IPS-18c (cell line): ENCODE measurements around the gene SRGAP3.

Experiments
- H3K4me3 ChIP-seq: 2 replicates; pipeline ENCODE4 v1.7.0; 2013; ENCODE audit warnings: low read depth, mild to moderate bottlenecking, low read length, moderate library complexity; ENCODE audit not compliant: insufficient read depth
- H3K9me3 ChIP-seq: one replicate; pipeline ENCODE4 v1.6.1; 2013; ENCODE audit warnings: mild to moderate bottlenecking, low read length, moderate library complexity; ENCODE audit not compliant: control insufficient read depth, insufficient read depth

SRGAP3 gene

DNA sequence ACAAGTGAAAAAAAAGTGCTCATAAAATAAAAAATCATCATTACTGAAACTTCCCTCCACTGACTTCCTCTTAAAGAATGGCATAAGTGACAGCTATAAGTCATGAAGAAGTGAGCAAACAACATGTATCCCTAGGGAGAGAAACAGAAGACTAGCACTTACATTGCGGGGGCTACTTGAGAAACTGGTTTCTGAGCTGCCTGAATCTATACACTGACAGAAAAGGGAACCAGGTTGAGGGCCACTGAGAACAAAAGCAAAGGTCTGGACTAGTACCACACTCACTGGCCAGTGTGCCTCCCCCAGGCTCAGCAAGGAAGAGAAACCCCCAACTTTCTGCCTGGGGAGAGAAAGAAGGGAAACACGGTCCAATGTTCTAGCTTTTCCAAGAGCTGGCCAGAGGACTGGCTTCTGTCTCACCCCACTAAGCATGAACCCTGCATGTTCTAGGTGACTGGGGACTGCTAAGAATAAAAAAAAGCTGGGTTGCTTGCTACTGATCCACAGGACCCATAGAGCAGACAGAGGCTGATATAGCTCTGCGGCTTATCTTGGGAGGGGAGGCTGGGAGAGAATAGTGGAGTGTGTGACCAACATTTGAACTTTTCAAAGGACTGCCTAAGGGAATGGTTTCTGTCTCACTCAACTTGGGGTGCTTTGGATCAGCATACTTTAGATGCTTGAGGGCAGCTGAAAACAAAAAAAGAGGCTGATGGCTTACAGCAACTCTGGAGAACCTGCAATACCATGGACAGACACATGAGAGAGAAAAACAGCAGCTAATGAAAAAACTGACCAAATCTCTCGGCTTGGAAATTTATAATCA lies 294.3 kb downstream of the SRGAP3 start:
- no peaks in the 10 kb centered on the region for H3K9me3 ChIP-seq
- H3K4me3 ChIP-seq: no peak overlapping the region

GRCh38 chr3:8953313-8953712 lies 296.1 kb downstream of the SRGAP3 start:
- Histone ChIP-seq H3K4me3 (no peak overlapping the region), H3K9me3 (no peaks in the 10 kb centered on the region)

DNA sequence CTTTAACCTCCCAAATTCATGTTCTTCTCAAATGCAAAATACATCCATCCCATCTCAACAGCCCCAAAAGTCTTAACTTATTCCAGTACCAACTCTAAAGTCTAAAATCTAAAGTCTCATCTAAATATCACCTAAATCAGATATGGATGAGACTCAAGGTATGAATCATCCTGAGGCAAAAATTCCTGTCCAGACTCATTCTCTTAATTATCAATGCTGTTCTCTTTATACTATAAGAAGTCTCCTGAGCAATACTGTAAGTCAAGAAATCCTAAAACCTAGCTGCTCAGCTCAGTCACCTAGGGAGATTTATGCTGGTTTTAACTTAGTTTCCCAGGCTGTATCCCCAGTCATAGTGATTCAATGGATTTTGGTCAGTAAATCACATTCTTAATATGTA lies 297.3 kb downstream of the SRGAP3 start:
- no peaks in the 10 kb centered on the region for H3K9me3 ChIP-seq
- no peak overlapping the region for H3K4me3 ChIP-seq

DNA sequence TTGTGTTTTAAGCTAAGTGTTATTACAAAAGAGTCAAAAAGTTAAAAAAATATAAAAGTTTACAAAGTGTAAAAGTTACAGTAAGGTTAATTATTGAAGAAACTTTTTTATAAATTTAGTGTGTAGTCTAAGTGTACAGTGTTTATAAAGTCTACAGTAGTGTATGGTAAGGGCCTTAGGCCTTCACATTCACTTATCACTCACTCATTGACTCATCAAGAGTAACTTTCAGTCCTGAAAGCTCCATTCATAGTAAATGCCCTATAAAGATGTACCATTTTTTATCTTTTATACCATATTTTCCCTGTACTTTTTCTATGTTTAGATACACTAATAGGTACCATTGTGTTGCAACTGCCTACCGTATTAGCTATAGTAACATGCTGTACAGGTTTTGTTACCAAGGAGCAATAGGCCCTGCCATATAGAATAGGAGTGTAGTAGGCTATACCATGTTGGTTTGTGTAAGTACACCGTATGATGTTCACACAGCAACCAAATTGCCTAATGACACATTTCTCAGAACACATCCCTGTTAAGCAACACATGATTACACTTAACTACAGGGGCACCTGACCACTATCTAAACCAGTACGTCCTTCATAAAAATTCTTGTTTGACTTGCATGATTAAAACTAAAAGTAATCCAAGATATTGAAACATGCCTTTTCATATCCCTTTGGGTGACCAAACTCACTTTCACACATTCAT lies 303.4 kb downstream of the SRGAP3 start:
- H3K4me3 ChIP-seq: no peak overlapping the region
- no peaks in the 10 kb centered on the region for H3K9me3 ChIP-seq

DNA sequence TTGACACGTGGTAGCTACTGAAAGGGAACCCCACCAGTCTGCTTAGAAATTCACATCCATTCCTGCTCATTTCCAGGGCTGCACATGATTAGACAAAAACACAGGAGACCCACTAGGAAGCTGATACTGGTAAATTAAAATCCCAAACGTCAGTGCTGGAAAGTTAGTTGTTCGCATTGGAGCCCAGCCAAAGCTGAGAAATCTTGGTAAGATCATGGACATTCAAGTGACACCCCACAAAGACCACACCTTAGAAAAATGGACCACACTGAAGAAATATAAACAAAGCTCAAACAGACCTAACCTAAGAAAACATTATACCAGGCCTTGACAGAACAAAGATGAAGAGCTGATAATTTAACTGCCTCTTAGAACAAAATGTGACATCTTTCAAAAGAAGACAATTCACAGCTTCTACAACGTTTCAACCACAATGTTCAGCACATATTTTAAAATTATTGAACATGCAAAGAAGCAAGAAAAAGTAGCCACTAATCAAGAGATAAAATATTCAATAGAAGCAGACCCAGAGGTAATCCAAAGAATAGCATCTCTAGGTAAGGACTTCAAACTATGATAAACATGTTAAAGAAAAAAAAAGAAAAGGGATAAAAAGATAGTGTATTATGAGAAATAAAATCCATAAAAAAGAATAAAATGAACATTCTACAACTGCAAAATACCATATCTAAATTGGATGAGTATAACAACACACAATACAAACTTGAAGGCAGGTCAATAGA lies 306.5 kb downstream of the SRGAP3 start:
- Histone ChIP-seq H3K4me3 (no peak overlapping the region), H3K9me3 (no peaks in the 10 kb centered on the region)

DNA sequence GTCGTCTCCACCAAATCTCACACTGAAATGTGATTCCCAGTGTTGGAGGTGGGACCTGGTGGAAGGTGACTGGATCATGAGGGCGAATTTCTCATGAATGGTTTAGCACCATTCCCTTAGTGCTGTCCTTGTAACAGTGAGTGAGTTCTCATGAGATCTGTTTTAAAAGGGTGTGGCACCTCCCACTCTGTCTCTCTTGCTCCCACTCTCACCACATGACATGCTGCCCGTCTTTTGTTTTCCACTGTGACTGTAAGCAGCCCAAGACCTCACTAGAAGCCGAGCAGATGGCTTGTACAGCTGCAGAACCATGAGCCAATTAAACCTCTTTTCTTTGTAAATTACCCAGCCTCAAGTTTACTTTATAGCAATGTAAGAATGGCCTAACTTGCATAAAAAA lies 307.3 kb downstream of the SRGAP3 start:
- Histone ChIP-seq H3K9me3 (no peaks in the 10 kb centered on the region), H3K4me3 (no peak overlapping the region)

DNA sequence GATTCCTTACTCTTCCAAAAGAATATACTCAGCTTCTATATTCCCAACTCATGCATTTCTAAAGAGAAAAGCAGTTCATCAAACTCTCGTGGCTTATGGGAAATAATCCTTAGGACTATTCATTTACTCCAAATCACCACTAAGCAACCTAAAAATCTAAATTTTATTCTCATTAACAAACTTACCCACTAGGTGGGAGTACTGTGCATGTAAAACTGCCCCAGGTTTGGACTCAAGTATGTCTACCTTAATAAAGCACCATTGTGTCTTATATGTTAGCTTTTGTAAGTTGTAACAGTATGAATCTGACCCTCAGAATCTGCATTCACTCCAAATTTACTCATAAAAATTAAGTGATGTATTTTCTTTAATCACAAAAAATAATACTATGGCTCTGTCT lies 311.4 kb downstream of the SRGAP3 start:
- Histone ChIP-seq H3K9me3 (no peaks in the 10 kb centered on the region), H3K4me3 (no peak overlapping the region)

DNA sequence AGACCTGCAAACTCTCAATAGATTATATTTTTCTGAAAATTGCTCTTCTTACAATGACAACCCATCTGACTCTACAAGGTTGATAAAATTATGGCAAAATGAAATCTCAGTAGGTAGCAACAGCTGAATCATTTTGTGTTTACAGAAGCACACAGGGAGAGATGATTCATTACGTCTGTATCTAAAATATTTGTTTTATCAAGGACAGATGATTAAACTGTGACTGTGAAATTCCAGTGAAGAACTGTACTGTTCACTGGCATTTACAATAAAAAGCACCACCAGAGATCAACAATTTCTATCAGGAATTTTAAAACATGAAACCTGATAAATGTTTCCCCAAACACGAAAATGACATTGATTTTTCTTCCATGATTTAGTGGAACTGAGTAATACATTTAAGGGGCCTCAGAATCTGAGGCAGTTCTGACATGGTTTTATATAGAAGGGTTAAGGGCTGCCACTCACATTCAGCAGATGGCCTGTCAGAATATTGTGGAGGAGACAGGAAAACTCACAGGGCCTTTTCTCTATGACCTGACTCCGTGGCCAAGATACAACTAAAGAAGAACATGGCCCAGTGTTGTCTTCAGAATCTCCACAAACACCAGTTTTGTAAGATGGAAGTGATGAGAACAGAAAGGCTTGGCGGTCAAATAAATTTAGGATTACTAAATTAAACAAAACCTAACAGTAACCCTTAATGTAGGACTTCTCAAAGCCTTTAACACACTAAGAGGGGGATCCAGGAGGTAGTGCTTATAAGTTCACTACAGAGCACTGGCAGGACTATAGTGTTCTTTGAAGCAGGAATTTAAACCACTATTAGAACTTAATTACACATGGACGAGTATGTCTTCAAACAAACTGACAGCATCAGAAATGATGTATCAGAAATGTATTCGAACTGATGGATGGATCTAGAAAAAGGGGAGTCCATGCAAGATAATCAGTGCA lies 312.1 kb downstream of the SRGAP3 start:
- Histone ChIP-seq H3K4me3 (no peak overlapping the region), H3K9me3 (no peaks in the 10 kb centered on the region)

DNA sequence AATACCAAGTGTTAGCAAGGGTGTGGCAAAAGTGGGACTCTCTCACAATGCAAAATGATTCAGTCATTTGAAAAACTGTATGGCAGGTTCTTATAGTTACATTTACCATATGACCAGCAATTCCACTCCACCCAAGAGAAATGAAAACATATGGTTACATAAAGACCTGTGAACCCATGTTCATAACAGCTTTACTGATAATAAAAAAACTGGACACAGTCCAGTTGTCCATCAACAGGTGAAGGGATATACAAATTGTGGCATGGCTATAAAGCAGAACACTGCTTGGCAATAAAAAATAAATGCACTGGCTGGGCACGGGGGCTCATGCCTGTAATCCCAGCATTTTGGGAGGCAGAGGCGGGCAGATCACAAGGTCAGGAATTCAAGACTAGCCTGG lies 316.9 kb downstream of the SRGAP3 start:
- no peaks in the 10 kb centered on the region for H3K9me3 ChIP-seq
- no peak overlapping the region for H3K4me3 ChIP-seq

GRCh38 chr3:8931342-8931741 lies 318.1 kb downstream of the SRGAP3 start:
- no peaks in the 10 kb centered on the region for H3K9me3 ChIP-seq
- H3K4me3 ChIP-seq: no peak overlapping the region
